HG02884 (cell line): ENCODE data around the gene GYPC.
"Not testable (repeated sequence)": the region's sequence is repeated elsewhere in the genome, so short reads cannot be mapped to it uniquely, and the experiment has no call there.

Source experiments
- ATAC-seq: cut with Tn5 transposase; IDR thresholded peaks from one replicate; pipeline ENCODE4 v1.9.1; 2021; ENCODE audit warnings: mild to moderate bottlenecking, moderate library complexity; ENCODE audit not compliant: unreplicated experiment

The GYPC gene, protein sequence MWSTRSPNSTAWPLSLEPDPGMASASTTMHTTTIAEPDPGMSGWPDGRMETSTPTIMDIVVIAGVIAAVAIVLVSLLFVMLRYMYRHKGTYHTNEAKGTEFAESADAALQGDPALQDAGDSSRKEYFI

GRCh38 chr2:126655500-126656430, at the start of gene GYPC:
Gene GYPC, plus strand, starts transcription at chr2:126656158. Its CDS starts 106 bp downstream, at chr2:126656264.
- ATAC-seq = peak; percentile 35

- no peak for ATAC-seq
These were observed 41.3 kb upstream of the GYPC start for GRCh38 chr2:126614524-126615227.

- no peak for ATAC-seq
These were observed 39.3 kb upstream of the GYPC start for GRCh38 chr2:126616606-126617069.

DNA sequence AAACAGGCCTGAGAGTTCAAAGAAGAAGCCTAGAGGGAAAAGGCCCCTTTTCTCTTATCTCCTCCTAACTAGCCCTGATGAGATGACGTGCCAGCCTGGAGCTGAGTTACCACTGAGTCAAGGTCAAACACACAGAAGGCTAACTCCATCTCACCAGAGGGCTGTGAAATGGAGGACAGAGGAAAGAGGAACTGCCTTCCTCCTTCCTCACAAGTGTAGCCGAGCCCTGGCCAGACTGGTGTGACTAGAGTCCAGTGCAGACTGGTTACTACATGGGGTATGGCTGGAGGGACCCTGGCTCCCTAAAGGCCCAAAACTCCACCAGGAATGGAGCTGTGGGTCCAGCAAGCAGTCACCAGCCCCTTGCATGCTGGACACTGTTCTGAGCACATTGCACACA, 35.7 kb upstream of the GYPC start:
- no peak for ATAC-seq

- no peak for ATAC-seq
These were observed 33.0 kb upstream of the GYPC start for GRCh38 chr2:126623000-126623399.

GRCh38 chr2:126627643-126628042, 28.3 kb upstream of the GYPC start:
- ATAC-seq = no peak

GRCh38 chr2:126634273-126634861, 21.6 kb upstream of the GYPC start:
- ATAC-seq = peak; percentile 49

- no peak for ATAC-seq
These were observed 20.7 kb upstream of the GYPC start for GRCh38 chr2:126635281-126635680.

GRCh38 chr2:126635736-126636135, 20.2 kb upstream of the GYPC start:
- no peak for ATAC-seq

DNA sequence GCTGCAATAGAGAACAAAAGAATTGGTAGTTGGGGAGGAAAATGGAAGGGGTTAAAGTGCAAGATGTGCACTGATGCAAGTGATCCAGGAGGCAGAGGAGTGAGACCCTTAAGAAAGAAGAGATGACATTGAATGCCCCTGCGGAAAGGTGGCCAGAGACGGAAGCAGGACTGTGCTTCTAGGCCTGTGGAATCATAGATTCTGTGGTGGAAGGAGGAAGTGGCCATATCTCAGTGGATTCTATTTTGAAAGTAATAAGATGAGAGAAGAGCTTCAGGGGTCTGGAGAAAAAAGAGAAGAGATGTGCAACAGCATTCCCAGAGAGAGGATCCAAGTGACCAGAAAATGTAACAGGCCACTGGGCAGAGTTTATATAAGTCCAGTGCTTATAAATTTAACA, 18.6 kb upstream of the GYPC start:
- ATAC-seq = no peak

GRCh38 chr2:126638746-126639145, 17.2 kb upstream of the GYPC start:
- no peak for ATAC-seq

GRCh38 chr2:126639276-126639675, 16.7 kb upstream of the GYPC start:
- no peak for ATAC-seq

- ATAC-seq = not testable (repeated sequence)
These were observed 14.7 kb upstream of the GYPC start for GRCh38 chr2:126641294-126641693.

- no peak for ATAC-seq
These were observed 13.9 kb upstream of the GYPC start for GRCh38 chr2:126642031-126642430.

DNA sequence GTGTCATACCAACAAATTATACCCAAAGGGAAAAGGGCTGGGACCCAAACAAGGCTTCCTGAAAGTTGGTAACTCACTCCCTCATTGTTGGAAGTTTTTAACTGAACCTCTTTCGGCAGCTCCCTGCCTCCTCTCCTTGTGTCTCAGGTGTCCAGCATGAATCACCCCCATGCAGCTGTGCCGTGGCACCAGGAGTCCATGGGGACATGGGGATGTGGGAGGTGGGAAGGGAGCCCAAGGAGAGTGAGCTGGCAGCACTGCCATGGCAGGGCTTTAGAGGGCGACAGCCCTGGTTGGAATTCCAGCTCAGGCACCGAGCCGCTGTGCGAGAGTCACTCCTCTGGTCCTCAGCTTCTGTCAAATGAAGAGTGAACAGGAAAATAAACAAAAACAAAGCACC, 12.5 kb upstream of the GYPC start:
- no peak for ATAC-seq

- ATAC-seq = no peak
These were observed 12.0 kb upstream of the GYPC start for GRCh38 chr2:126643972-126644371.

DNA sequence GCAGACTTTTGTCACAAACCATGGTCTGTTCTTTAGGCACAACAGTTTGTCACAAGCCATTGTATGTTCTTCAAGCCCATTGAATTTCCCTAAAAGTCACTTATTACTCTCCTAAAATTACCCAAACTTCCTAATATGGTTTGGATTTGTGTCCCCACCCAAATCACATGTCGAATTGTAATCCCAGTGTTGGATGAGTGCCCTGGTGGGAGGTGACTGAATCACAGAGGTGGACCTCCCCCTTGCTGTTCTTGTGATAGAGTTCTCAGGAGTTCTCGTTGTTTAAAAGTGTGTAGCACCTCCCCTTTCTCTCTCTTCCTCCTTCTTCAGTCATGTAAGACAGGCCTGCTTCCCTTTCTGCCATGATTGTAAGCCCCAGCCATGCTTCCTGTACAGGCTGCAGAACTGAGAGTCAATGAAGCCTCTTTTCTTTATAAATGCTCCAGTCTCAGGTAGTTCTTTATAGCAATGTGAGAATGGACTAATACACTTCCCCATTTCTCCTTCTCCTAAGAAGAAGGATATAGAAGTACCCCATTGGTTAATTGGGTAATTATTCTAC, 11.2 kb upstream of the GYPC start:
- peak; percentile 86 for ATAC-seq

DNA sequence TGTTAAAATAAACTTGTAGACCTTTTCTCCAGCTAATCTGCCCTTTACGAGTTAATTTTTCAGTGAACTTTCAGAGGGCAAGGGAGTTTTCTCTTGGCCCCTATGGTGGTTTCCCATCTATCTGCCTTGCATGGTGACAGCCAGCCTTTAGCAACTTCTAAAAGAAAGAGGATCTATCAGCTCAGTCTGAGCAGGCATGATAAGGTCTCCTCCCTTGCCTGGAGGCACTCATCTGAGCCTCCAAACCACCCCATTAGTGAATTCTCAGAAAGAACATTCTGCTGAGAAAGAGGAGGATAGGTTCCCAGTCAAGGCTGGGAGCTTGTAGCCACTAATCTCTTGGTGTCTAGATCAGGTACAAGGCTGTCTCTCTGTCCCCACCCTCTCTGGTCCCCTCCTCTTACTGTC, 10.7 kb upstream of the GYPC start:
- peak; percentile 56 for ATAC-seq

- ATAC-seq = no peak
These were observed 9.9 kb upstream of the GYPC start for GRCh38 chr2:126646026-126646425.

DNA sequence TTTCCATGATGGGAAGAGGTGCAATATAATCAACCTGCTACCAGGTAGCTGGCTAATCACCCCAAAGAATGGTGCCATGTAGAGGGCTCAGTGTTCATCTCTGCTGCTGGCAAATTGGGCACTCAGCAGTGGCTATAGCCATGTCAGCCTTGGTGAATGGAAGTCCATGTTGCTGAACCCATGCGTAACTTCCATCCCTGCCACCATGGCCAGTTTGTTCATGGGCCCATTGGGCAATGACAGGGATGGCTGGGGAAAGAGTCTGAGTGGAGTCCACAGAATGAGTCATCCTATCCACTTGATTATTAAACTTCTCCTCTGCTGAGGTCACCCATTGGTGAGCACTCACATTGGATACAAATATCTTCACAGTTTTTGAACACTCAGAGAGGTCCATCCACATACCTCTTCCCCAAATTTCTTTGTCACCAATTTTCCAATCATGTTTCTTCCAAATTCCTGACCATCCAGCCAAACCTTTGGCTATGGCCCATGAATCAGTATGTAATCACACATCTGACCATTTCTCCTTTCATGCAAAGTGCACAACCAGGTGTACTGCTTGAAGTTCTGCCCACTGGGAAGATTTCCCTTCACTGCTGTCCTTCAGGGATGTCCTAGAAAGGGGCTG, 8.1 kb upstream of the GYPC start:
- ATAC-seq = not testable (repeated sequence)
